Activated CD4-positive, alpha-beta T cell treated with anti-CD3 and anti-CD28 coated beads for 36 hours (primary cell): ENCODE data around the gene UTY. TPM values are rescaled to one million over a fixed set of nuclear protein-coding genes. Genes with fewer than 3 reads are reported as not detected.

Experiments used
- ATAC-seq: fragments of 200-7000 bp; cut with Tn5 transposase; one replicate; pipeline ENCODE4 v1.10.0; 2021; ENCODE audit warnings: mild to moderate bottlenecking, moderate library complexity
- CTCF ChIA-PET: fragments of 350-600 bp; sonication (Branson Sonifier 250); formaldehyde crosslinking; loops from one replicate; lab custom pipeline; 2021; ENCODE audit warnings: antibody characterized with exemption; lab: Charles Lee
- POLR2A ChIA-PET: fragments of 350-600 bp; sonication (Branson Sonifier 250); formaldehyde crosslinking; loops from one replicate; lab custom pipeline; 2021; ENCODE audit warnings: antibody characterized with exemption, inconsistent platforms; lab: Charles Lee
- DNase-seq: peaks from one replicate; pipeline ENCODE4 v3.0.0-alpha.2; 2020
- H3K27ac Mint-ChIP-seq: one replicate; pipeline ENCODE4 v1.8.0; 2021; ENCODE audit warnings: mixed read lengths
- H3K27me3 Mint-ChIP-seq: one replicate; pipeline ENCODE4 v1.8.0; 2021; ENCODE audit warnings: mixed read lengths
- H3K36me3 Mint-ChIP-seq: one replicate; pipeline ENCODE4 v1.8.0; 2021; ENCODE audit warnings: low read depth, mixed read lengths
- H3K4me1 Mint-ChIP-seq: one replicate; pipeline ENCODE4 v1.8.0; 2021; ENCODE audit warnings: mixed read lengths
- H3K4me3 Mint-ChIP-seq: one replicate; pipeline ENCODE4 v1.8.0; 2021; ENCODE audit warnings: mild to moderate bottlenecking, moderate library complexity, mixed read lengths
- H3K9me3 Mint-ChIP-seq: one replicate; pipeline ENCODE4 v1.8.0; 2021; ENCODE audit warnings: low read depth, mixed read lengths
- intact Hi-C, 2 experiments: fragments of 100-400 bp; cut with DNase I in 1 of 2; cut with micrococcal nuclease in 1 of 2; formaldehyde crosslinking; loops; one replicate each; pipeline versions ENCODE4 v1.14.2 to v1.15.1; 2022 to 2024; cut with DNase I, micrococcal nuclease
- total RNA-seq, 2 experiments: library from RNA; stranded (reverse); gene quantifications; one replicate each; pipeline ENCODE4 v1.2.3, GENCODE V29; 2021

Gene UTY
- 10 to 100 TPM; 14.6 to 17.1 TPM for total RNA-seq

GRCh38 chrY:13479828-13480227, at the start of gene UTY:
UTY (minus strand) TSS chrY:13480033; CDS start chrY:13479665, 368 bp downstream.
- Mint-ChIP-seq H3K27ac (peak within 1 kb of the TSS; percentile 98), H3K4me3 (peak within 1 kb of the TSS; percentile 92)
- peak; percentile 89 for ATAC-seq

GRCh38 chrY:13520474-13520873, 40.6 kb upstream of the UTY start:
- intact Hi-C loops, result no loop called here
- no peak overlapping the region for H3K27ac Mint-ChIP-seq
- ATAC-seq (no peak), DNase-seq (no peak)
- H3K36me3 Mint-ChIP-seq, result no peaks in the 10 kb centered on the region
- H3K27me3 Mint-ChIP-seq, result no peaks in the 10 kb centered on the region
- no peak overlapping the region for H3K4me3 Mint-ChIP-seq
- no peaks in the 10 kb centered on the region for H3K9me3 Mint-ChIP-seq
- CTCF ChIA-PET, result no interaction called here
- POLR2A ChIA-PET, result no interaction called here
- no peaks in the 10 kb centered on the region for H3K4me1 Mint-ChIP-seq

More at GRCh38 chrY:13479828-13480227, at the start of gene UTY:
- intact Hi-C loops, result loop anchor here (1.0 to 10.0 kb wide), 8 partner anchors 43 to 861 kb away; partner anchors contain the start of gene TMSB4Y (in 2 of the 2)
- Mint-ChIP-seq H3K9me3 (no peaks in the 10 kb centered on the region), H3K36me3 (peaks cover 17% of the 10 kb centered on the region), H3K27me3 (no peaks in the 10 kb centered on the region), H3K4me1 (peaks cover 18% of the 10 kb centered on the region)
- DNase-seq, result peak; percentile 84
- CTCF ChIA-PET, result no interaction called here
- POLR2A ChIA-PET, result no interaction called here

GRCh38 chrY:13501215-13501614, 21.4 kb upstream of the UTY start:
- H3K4me3 Mint-ChIP-seq, result no peak overlapping the region
- H3K27me3 Mint-ChIP-seq, result no peaks in the 10 kb centered on the region
- H3K9me3 Mint-ChIP-seq, result no peaks in the 10 kb centered on the region
- H3K27ac Mint-ChIP-seq, result no peak overlapping the region
- intact Hi-C loops, result no loop called here
- POLR2A ChIA-PET, result no interaction called here
- H3K36me3 Mint-ChIP-seq, result no peaks in the 10 kb centered on the region
- DNase-seq (no peak), ATAC-seq (no peak)
- no peaks in the 10 kb centered on the region for H3K4me1 Mint-ChIP-seq
- CTCF ChIA-PET, result no interaction called here

GRCh38 chrY:13493737-13494136, 13.9 kb upstream of the UTY start:
- no peak for DNase-seq
- H3K4me3 Mint-ChIP-seq, result no peak overlapping the region
- ChIA-PET POLR2A (no interaction called here), CTCF (no interaction called here)
- ATAC-seq, result no peak
- peaks cover 14% of the 10 kb centered on the region for H3K4me1 Mint-ChIP-seq
- no peaks in the 10 kb centered on the region for H3K36me3 Mint-ChIP-seq
- no peaks in the 10 kb centered on the region for H3K9me3 Mint-ChIP-seq
- intact Hi-C loops, result no loop called here
- H3K27me3 Mint-ChIP-seq, result no peaks in the 10 kb centered on the region
- no peak overlapping the region for H3K27ac Mint-ChIP-seq

GRCh38 chrY:13492408-13492807, 12.6 kb upstream of the UTY start:
- H3K27ac Mint-ChIP-seq, result no peak overlapping the region
- ATAC-seq (no peak), DNase-seq (no peak)
- H3K36me3 Mint-ChIP-seq, result no peaks in the 10 kb centered on the region
- ChIA-PET CTCF (interaction anchor here (0.7 to 1.7 kb wide), 2 partner anchors 10 to 17 kb away, joined by 3 to 5 read pairs; no protein-coding TSS in a partner anchor), POLR2A (no interaction called here)
- intact Hi-C loops, result no loop called here
- H3K27me3 Mint-ChIP-seq, result no peaks in the 10 kb centered on the region
- H3K9me3 Mint-ChIP-seq, result no peaks in the 10 kb centered on the region
- peaks cover 20% of the 10 kb centered on the region for H3K4me1 Mint-ChIP-seq
- no peak overlapping the region for H3K4me3 Mint-ChIP-seq

- peaks cover 1% of the 10 kb centered on the region for H3K36me3 Mint-ChIP-seq
- H3K27me3 Mint-ChIP-seq, result no peaks in the 10 kb centered on the region
- ChIA-PET POLR2A (no interaction called here), CTCF (interaction anchor here (0.9 kb wide), 1 partner anchor 10 kb away, joined by 3 read pairs; no protein-coding TSS in a partner anchor)
- no peaks in the 10 kb centered on the region for H3K9me3 Mint-ChIP-seq
- intact Hi-C loops, result no loop called here
- H3K4me3 Mint-ChIP-seq, result no peak overlapping the region
- DNase-seq (no peak), ATAC-seq (no peak)
- no peak overlapping the region for H3K27ac Mint-ChIP-seq
- H3K4me1 Mint-ChIP-seq, result peaks cover 13% of the 10 kb centered on the region
Observed at GRCh38 chrY:13488738-13489137, 8.9 kb upstream of the UTY start.

GRCh38 chrY:13479121-13479711, 617 bp downstream of the UTY start:
- H3K4me3 Mint-ChIP-seq, result peak overlapping the region; percentile 92
- peak overlapping the region; percentile 98 for H3K27ac Mint-ChIP-seq
- peaks cover 20% of the 10 kb centered on the region for H3K36me3 Mint-ChIP-seq
- POLR2A ChIA-PET, result interaction anchor here (0.6 kb wide), 1 partner anchor 1506 kb away, joined by 5 read pairs; no protein-coding TSS in a partner anchor
- intact Hi-C loops, result loop anchor here (1.0 to 10.0 kb wide), 8 partner anchors 42 to 862 kb away; partner anchors contain the start of gene TMSB4Y (in 2 of the 2)
- peak; percentile 78 for DNase-seq
- no peaks in the 10 kb centered on the region for H3K9me3 Mint-ChIP-seq
- H3K4me1 Mint-ChIP-seq, result peaks cover 24% of the 10 kb centered on the region
- no peaks in the 10 kb centered on the region for H3K27me3 Mint-ChIP-seq
- CTCF ChIA-PET, result no interaction called here
- peak; percentile 55 for ATAC-seq

GRCh38 chrY:13478126-13478785, 1.6 kb downstream of the UTY start:
- ChIA-PET CTCF (no interaction called here), POLR2A (interaction anchor here (0.6 kb wide), 2 partner anchors 10 to 337 kb away, joined by 3 to 4 read pairs; no protein-coding TSS in a partner anchor)
- Mint-ChIP-seq H3K36me3 (peaks cover 24% of the 10 kb centered on the region), H3K4me3 (peak overlapping the region; percentile 92), H3K4me1 (peaks cover 32% of the 10 kb centered on the region), H3K27ac (peak overlapping the region; percentile 98), H3K27me3 (no peaks in the 10 kb centered on the region), H3K9me3 (no peaks in the 10 kb centered on the region)
- ATAC-seq, result peak; percentile 36
- intact Hi-C loops, result loop anchor here (2.0 to 10.0 kb wide), 5 partner anchors 41 to 863 kb away; partner anchors contain the start of gene TMSB4Y (in 1 of the 2)
- peak; percentile 53 for DNase-seq

- Mint-ChIP-seq H3K4me1 (peaks cover 50% of the 10 kb centered on the region), H3K36me3 (peaks cover 40% of the 10 kb centered on the region), H3K27ac (no peak overlapping the region), H3K4me3 (peak overlapping the region; percentile 40), H3K27me3 (no peaks in the 10 kb centered on the region), H3K9me3 (no peaks in the 10 kb centered on the region)
- intact Hi-C loops, result loop anchor here (5.0 to 10.0 kb wide), 4 partner anchors 38 to 227 kb away; partner anchors contain the start of gene TMSB4Y (in 1 of the 2)
- ATAC-seq, result peak; percentile 54
- CTCF ChIA-PET, result interaction anchor here (0.9 to 1.1 kb wide), 2 partner anchors 11 to 17 kb away, joined by 4 to 5 read pairs; no protein-coding TSS in a partner anchor
- POLR2A ChIA-PET, result no interaction called here
- no peak for DNase-seq
Observed at GRCh38 chrY:13474997-13475396, 4.8 kb downstream of the UTY start.

GRCh38 chrY:13451572-13451971, 28.3 kb downstream of the UTY start:
- DNase-seq (no peak), ATAC-seq (no peak)
- Mint-ChIP-seq H3K36me3 (peaks cover 29% of the 10 kb centered on the region), H3K4me1 (peaks cover 50% of the 10 kb centered on the region), H3K4me3 (no peak overlapping the region), H3K27me3 (no peaks in the 10 kb centered on the region), H3K27ac (no peak overlapping the region), H3K9me3 (no peaks in the 10 kb centered on the region)
- CTCF ChIA-PET, result no interaction called here
- intact Hi-C loops, result no loop called here
- POLR2A ChIA-PET, result no interaction called here

- Mint-ChIP-seq H3K4me3 (no peak overlapping the region), H3K4me1 (peaks cover 52% of the 10 kb centered on the region), H3K27ac (no peak overlapping the region), H3K9me3 (no peaks in the 10 kb centered on the region), H3K36me3 (peaks cover 28% of the 10 kb centered on the region), H3K27me3 (no peaks in the 10 kb centered on the region)
- ChIA-PET CTCF (interaction anchor here (0.7 kb wide), 1 partner anchor 170 kb away, joined by 3 read pairs; no protein-coding TSS in a partner anchor), POLR2A (no interaction called here)
- no peak for ATAC-seq
- no peak for DNase-seq
- intact Hi-C loops, result no loop called here
Observed at GRCh38 chrY:13450596-13451130, 29.2 kb downstream of the UTY start.
